Mesenteric fat pad (tissue), 1 donor: Measurements from ENCODE around the gene SLC25A11. TPM values are rescaled to one million over a fixed set of nuclear protein-coding genes. Genes with fewer than 3 reads are reported as not detected.
"Not testable (repeated sequence)": the region's sequence is repeated elsewhere in the genome, so short reads cannot be mapped to it uniquely, and the experiment has no call there.

Experiments used
- DNase-seq: peaks from one replicate; pipeline ENCODE4 v3.0.0-alpha.2; 2020; ENCODE audit warnings: low spot score
- total RNA-seq: library from RNA; stranded (reverse); fragmentation: NEBNext Ultra II Directional; extraction: Animal tissue kit (Norgen Biotek cat#: 25700); gene quantifications from one replicate; pipeline ENCODE4 v1.2.1, GENCODE V29; 2021
- donor health status: DM: yes; HTN: yes; CAD: no.

Gene SLC25A11
- total RNA-seq, 1 donor from 2014 or later, result 50.0 TPM

- no peak for DNase-seq
Observed at GRCh38 chr17:4945176-4945943, 5.5 kb upstream of the SLC25A11 start.

- DNase-seq, result no peak
Observed at GRCh38 chr17:4944554-4945175, 4.8 kb upstream of the SLC25A11 start.

- no peak for DNase-seq
Observed at GRCh38 chr17:4944163-4944553, 4.3 kb upstream of the SLC25A11 start.

GRCh38 chr17:4942760-4943508, 3.1 kb upstream of the SLC25A11 start:
- no peak for DNase-seq

GRCh38 chr17:4941319-4941610, 1.4 kb upstream of the SLC25A11 start:
- DNase-seq, result no peak

GRCh38 chr17:4940555-4941318, 891 bp upstream of the SLC25A11 start:
- no peak for DNase-seq

GRCh38 chr17:4939546-4939795, 375 bp downstream of the SLC25A11 start:
- no peak for DNase-seq

GRCh38 chr17:4938688-4939545, 929 bp downstream of the SLC25A11 start:
- no peak for DNase-seq

GRCh38 chr17:4938069-4938491, 1.8 kb downstream of the SLC25A11 start:
- no peak for DNase-seq

GRCh38 chr17:4937553-4937952, 2.3 kb downstream of the SLC25A11 start:
- no peak for DNase-seq

GRCh38 chr17:4936436-4936835, 3.4 kb downstream of the SLC25A11 start:
- DNase-seq, result no peak

- DNase-seq, result no peak
Observed at GRCh38 chr17:4935650-4936049, 4.2 kb downstream of the SLC25A11 start.

- no peak for DNase-seq
Observed at GRCh38 chr17:4934173-4934979, 5.5 kb downstream of the SLC25A11 start.

- DNase-seq, result no peak
Observed at GRCh38 chr17:4933646-4934045, 6.2 kb downstream of the SLC25A11 start.

- DNase-seq, result no peak
Observed at GRCh38 chr17:4932756-4933155, 7.1 kb downstream of the SLC25A11 start.

- DNase-seq, result no peak
Observed at GRCh38 chr17:4931963-4932362, 7.9 kb downstream of the SLC25A11 start, which contains the start of gene GP1BA. Gene GP1BA (plus strand): TSS chr17:4932277. CDS start chr17:4932605, 328 bp downstream.

GRCh38 chr17:4928881-4929280, 11.0 kb downstream of the SLC25A11 start:
- DNase-seq, result no peak

- DNase-seq, result not testable (repeated sequence)
Observed at GRCh38 chr17:4926577-4927335, 13.1 kb downstream of the SLC25A11 start.

- no peak for DNase-seq
Observed at GRCh38 chr17:4921320-4921719, 18.5 kb downstream of the SLC25A11 start.
